Gastroesophageal sphincter (tissue), 4 donors: ENCODE measurements around the gene CILP. TPM values are rescaled to one million over a fixed set of nuclear protein-coding genes. Genes with fewer than 3 reads are reported as not detected.

Source experiments
- ATAC-seq: fragments of 150-250 bp; one replicate; pipeline ENCODE4 v1.9.1; 2016; ENCODE audit warnings: mild to moderate bottlenecking, moderate library complexity
- H3K27ac ChIP-seq, 4 donors: fragments of 200-600 bp; sonication (generic) in 3 of 4; 1 replicate in 3 of 4; 2 replicates in 1 of 4; pipeline ENCODE4 v1.5.1; 2016 to 2019
- H3K27me3 ChIP-seq: fragments of 200-600 bp; sonication (generic); one replicate; pipeline ENCODE4 v1.5.1; 2019
- H3K36me3 ChIP-seq, 2 donors: fragments of 200-600 bp; sonication (generic); one replicate each; pipeline ENCODE4 v1.5.1; 2019; ENCODE audit warnings: control low read depth in 1 of 2
- H3K4me1 ChIP-seq, 3 donors: fragments of 200-600 bp; sonication (generic); 1 replicate in 2 of 3; 2 replicates in 1 of 3; pipeline ENCODE4 v1.5.1; 2016 to 2019; ENCODE audit warnings: control low read depth in 2 of 3
- H3K4me3 ChIP-seq, 2 donors: fragments of 200-600 bp; sonication (generic); one replicate each; pipeline ENCODE4 v1.5.1; 2019; ENCODE audit warnings: mild to moderate bottlenecking in 1 of 2, moderate library complexity in 1 of 2
- H3K9me3 ChIP-seq, 3 donors: fragments of 200-600 bp; sonication (generic); one replicate each; pipeline ENCODE4 v1.5.1; 2017 to 2019; ENCODE audit warnings: control low read depth in 2 of 3
- EP300 ChIP-seq: sonication (generic); formaldehyde crosslinking; IDR thresholded peaks from one replicate; pipeline ENCODE4 v1.6.1; 2017; ENCODE audit warnings: antibody characterized with exemption, mild to moderate bottlenecking
- POLR2A ChIP-seq, 2 donors: fragments of 450-650 bp; IDR thresholded peaks; one replicate each; pipeline ENCODE4 v1.6.1; 2017; ENCODE audit warnings: antibody characterized with exemption in 2 of 2, mild to moderate bottlenecking in 2 of 2, moderate library complexity in 1 of 2
- POLR2AphosphoS5 ChIP-seq: sonication (generic); formaldehyde crosslinking; IDR thresholded peaks from one replicate; pipeline ENCODE4 v1.6.1; 2017; ENCODE audit warnings: antibody characterized with exemption
- WGBS, 2 donors: methylation state at CpG; one replicate each; pipeline ENCODE4 v1.1.5; 2018; ENCODE audit warnings: low coverage in 1 of 2; 5-methylcytosine and 5-hydroxymethylcytosine counted together
- total RNA-seq, 4 donors: library from RNA; depleted of rRNA; stranded (reverse); fragments of >200 nt; gene quantifications; one replicate each; pipeline ENCODE4 v1.1.0, GENCODE V29; 2016
- TF ChIP-seq, protein P1 (sequence below), 4 experiments: fragments of 200-600 bp in 2 of 4; fragments of 450-650 bp in 2 of 4; sonication (generic) in 1 of 4; IDR thresholded peaks; one replicate each; pipeline ENCODE4 v1.5.1; 2017 to 2019; ENCODE audit warnings: antibody characterized with exemption in 4 of 4, mild to moderate bottlenecking in 2 of 4, moderate library complexity in 2 of 4

Gene CILP
- total RNA-seq, 4 donors from 2014 or later, result 43.7 to 114 (median 74.5) TPM

DNA sequence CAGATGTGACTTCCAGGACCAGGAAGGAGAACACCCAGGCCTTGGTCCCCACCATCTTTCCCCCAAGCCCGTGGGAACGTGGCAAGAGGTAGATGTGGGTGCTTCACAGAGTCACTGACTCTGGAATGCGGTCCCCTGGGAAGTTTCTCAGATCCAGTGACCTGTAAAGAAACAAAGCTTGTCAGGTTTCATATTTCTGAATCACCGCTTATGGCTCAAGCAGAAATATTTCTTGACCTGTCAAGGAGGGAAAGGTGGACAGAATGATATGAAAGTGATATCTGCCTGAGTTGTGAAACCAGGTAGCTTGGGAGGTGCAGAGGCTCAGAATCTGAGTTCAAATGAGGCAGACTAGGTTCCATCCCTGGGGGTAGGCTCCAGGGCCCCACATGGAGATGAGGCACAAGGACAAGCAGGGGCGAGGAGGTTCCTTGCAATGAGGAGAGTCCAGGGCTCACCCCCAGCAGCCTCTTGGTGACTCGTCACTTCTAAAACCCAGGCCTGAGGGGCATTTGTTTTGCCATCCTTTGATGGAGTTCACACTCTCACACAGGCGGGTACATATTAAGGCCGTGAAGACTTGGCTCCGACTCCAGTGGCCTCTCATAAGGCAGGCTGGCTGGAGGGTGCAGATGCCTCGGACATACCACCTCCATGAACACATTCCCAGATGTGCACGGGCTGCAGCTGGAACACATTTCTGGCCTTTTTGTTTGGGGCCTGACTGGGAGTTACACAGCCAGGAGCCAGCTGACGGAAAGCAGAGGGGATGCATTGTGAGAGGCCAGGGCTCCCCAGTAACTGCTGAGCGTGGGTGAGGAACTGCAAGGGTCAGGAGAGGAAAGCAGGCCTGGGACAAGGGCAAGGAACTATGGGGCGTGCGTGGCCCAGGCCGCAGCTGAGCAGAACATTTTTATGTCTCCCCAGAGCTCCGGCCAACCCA, 1.3 kb downstream of the CILP start:
- Histone ChIP-seq H3K36me3 (no peaks in the 10 kb centered on the region), H3K4me3 (peak overlapping the region in 1 of 2 donors; percentile 36), H3K27me3 (no peaks in the 10 kb centered on the region), H3K9me3 (no peaks in the 10 kb centered on the region), H3K4me1 (peaks cover 0 to 14% (median 4%) of the 10 kb centered on the region in 3 donors), H3K27ac (peak overlapping the region in 3 of 4 donors; percentile 48 to 75 (median 69))
- no peak for TF ChIP-seq EP300
- TF ChIP-seq POLR2A (IDR thresholded peaks at IDR 0.05), result no peak
- TF ChIP-seq, protein P1, sequence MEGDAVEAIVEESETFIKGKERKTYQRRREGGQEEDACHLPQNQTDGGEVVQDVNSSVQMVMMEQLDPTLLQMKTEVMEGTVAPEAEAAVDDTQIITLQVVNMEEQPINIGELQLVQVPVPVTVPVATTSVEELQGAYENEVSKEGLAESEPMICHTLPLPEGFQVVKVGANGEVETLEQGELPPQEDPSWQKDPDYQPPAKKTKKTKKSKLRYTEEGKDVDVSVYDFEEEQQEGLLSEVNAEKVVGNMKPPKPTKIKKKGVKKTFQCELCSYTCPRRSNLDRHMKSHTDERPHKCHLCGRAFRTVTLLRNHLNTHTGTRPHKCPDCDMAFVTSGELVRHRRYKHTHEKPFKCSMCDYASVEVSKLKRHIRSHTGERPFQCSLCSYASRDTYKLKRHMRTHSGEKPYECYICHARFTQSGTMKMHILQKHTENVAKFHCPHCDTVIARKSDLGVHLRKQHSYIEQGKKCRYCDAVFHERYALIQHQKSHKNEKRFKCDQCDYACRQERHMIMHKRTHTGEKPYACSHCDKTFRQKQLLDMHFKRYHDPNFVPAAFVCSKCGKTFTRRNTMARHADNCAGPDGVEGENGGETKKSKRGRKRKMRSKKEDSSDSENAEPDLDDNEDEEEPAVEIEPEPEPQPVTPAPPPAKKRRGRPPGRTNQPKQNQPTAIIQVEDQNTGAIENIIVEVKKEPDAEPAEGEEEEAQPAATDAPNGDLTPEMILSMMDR (IDR thresholded peaks at IDR 0.05), result no peak
- TF ChIP-seq POLR2AphosphoS5, result no peak
- 66 to 76% methylated on average over 7 to 11 of the region's 17 CpGs for WGBS, 2 donors
- ATAC-seq, result no peak

DNA sequence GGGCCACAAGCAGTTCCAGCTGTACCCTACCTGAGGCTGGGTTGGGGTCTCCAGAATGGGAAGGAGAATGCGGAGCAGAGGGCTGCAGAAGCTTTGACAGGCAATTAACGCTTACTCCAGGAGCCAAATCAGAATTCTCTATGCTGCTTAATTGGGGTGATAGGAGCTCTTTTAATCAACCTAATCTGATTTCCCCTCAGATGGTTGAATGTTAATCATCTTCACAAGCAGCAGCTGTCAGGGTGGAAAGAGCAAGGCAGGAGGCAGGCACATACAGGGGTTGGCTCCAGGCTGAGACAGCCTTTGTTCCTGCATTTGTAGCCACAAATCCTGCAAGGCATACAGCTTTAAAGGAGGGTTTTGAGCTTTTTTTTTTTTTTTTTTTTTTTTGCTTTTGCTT, 2.6 kb downstream of the CILP start:
- TF ChIP-seq POLR2AphosphoS5, result no peak
- TF ChIP-seq, protein P1 (IDR thresholded peaks at IDR 0.05), result no peak
- TF ChIP-seq POLR2A (IDR thresholded peaks at IDR 0.05), result no peak
- TF ChIP-seq EP300, result no peak
- H3K9me3 ChIP-seq, result no peaks in the 10 kb centered on the region
- no peaks in the 10 kb centered on the region for H3K36me3 ChIP-seq
- H3K27ac ChIP-seq, result no peak overlapping the region
- H3K4me3 ChIP-seq, result no peak overlapping the region
- no peak for ATAC-seq
- 86 to 100% methylated on average over 2 of the region's 2 CpGs for WGBS, 2 donors
- peaks cover 0 to 14% (median 4%) of the 10 kb centered on the region in 3 donors for H3K4me1 ChIP-seq
- H3K27me3 ChIP-seq, result no peaks in the 10 kb centered on the region

DNA sequence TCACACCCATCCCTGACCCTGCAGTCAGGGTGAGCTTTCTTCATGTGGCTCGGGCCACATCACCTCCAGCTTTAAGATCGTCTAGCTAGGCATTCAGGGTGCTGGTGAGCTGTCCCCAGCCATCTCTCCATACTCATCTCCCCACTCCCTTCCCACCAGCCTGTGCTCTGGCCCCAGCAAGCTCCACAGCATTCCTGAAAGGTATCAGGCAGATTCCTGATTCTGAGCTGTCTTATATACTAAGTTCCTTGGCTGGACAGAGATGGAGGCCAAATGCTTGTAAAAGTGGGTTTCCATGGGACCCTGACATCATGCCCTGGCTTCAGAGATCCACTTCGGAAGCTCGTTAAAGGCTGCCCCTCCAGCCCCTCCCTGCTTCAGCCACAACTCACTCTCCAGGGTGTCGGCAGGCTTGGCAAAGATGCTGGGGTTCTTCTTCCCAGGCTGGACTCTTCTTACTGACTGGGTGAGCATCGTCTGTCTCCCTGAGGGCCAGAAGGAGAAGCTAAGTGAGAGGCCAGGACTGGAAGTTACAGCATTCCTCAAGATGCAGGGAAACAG, 3.9 kb downstream of the CILP start:
- no peaks in the 10 kb centered on the region for H3K27me3 ChIP-seq
- no peak for ATAC-seq
- peaks cover 0 to 14% (median 4%) of the 10 kb centered on the region in 3 donors for H3K4me1 ChIP-seq
- 100% methylated on average over 1 to 2 of the region's 6 CpGs for WGBS, 2 donors
- no peaks in the 10 kb centered on the region for H3K9me3 ChIP-seq
- TF ChIP-seq EP300, result no peak
- no peak for TF ChIP-seq POLR2A (IDR thresholded peaks at IDR 0.05)
- TF ChIP-seq POLR2AphosphoS5, result no peak
- TF ChIP-seq, protein P1 (IDR thresholded peaks at IDR 0.05), result no peak
- H3K27ac ChIP-seq, result no peak overlapping the region
- H3K36me3 ChIP-seq, result no peaks in the 10 kb centered on the region
- no peak overlapping the region for H3K4me3 ChIP-seq

DNA sequence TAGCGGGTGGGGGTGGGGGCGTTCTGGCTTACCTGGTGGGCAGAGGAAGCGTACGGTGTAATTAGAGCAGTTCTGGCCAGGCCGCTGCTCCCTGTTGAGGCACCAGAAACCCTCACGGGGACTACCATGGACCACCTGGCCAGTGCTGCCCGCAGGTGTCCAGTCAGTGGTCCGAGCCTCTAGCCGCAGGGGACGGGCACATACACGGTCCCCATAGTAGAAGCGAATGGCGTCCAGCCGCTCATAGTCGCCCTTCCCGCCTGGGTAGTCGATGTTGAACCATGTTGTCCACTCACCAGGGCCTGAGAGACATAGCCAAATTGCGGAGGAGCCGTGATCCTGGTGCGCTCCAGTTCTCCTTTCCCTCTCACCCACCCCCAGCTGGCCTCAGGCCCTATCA, 4.5 kb downstream of the CILP start:
- no peak for ATAC-seq
- 90 to 98% methylated on average over 2 to 8 of the region's 20 CpGs for WGBS, 2 donors
- H3K27me3 ChIP-seq, result no peaks in the 10 kb centered on the region
- no peak for TF ChIP-seq POLR2A (IDR thresholded peaks at IDR 0.05)
- TF ChIP-seq, protein P1 (IDR thresholded peaks at IDR 0.05), result no peak
- TF ChIP-seq POLR2AphosphoS5, result no peak
- no peak for TF ChIP-seq EP300
- H3K9me3 ChIP-seq, result no peaks in the 10 kb centered on the region
- no peaks in the 10 kb centered on the region for H3K36me3 ChIP-seq
- H3K4me1 ChIP-seq, result peaks cover 0 to 8% (median 4%) of the 10 kb centered on the region in 3 donors
- no peak overlapping the region for H3K27ac ChIP-seq
- H3K4me3 ChIP-seq, result no peak overlapping the region
